Stimulated activated CD8-positive, alpha-beta memory T cell treated with anti-CD3 and anti-CD28 coated beads, Interleukin-12 subunit alpha, Interleukin-12 subunit beta, amount 100 ng/mL, for 4 hours (primary cell): ENCODE data around the gene SNAPC2.

Experiments used
- DNase-seq: peaks from one replicate; pipeline ENCODE4 v3.0.0-alpha.2; 2020; ENCODE audit warnings: low read depth

SNAPC2 gene

GRCh38 chr19:7968008-7968795, 48.1 kb downstream of the SNAPC2 start:
- no peak for DNase-seq

- DNase-seq: no peak
These were observed 48.8 kb downstream of the SNAPC2 start for GRCh38 chr19:7968796-7969554.

- no peak for DNase-seq
These were observed 49.4 kb downstream of the SNAPC2 start for GRCh38 chr19:7969555-7969939.

GRCh38 chr19:7970716-7971448, 50.7 kb downstream of the SNAPC2 start:
- no peak for DNase-seq

- DNase-seq: no peak
These were observed 51.7 kb downstream of the SNAPC2 start for GRCh38 chr19:7971553-7972520.
